Testis (tissue), 2 donors: ENCODE data around the gene PEAK3.
"Not testable (repeated sequence)": the region's sequence is repeated elsewhere in the genome, so short reads cannot be mapped to it uniquely, and the experiment has no call there.

Experiments used
- CTCF ChIP-seq, 3 experiments: fragments of 450-650 bp in 2 of 3; fragments of 200-600 bp in 1 of 3; sonication (generic) in 1 of 3; IDR thresholded peaks; one replicate each; pipeline ENCODE4 v1.5.1; 2016 to 2019; ENCODE audit warnings: antibody characterized with exemption in 3 of 3, mild to moderate bottlenecking in 2 of 3, moderate library complexity in 1 of 3
- POLR2A ChIP-seq: fragments of 450-650 bp; IDR thresholded peaks from one replicate; pipeline ENCODE4 v1.6.1; 2017; ENCODE audit warnings: antibody characterized with exemption, mild to moderate bottlenecking, moderate library complexity

- not testable (repeated sequence) for TF ChIP-seq POLR2A; CTCF (IDR thresholded peaks at IDR 0.05)
Observed at GRCh38 chr19:2281265-2282061, 512 bp downstream of the PEAK3 start.
